Thoracic aorta (tissue), 2 donors: ENCODE results near the gene TRPV5. TPM values are rescaled to one million over a fixed set of nuclear protein-coding genes. Genes with fewer than 3 reads are reported as not detected.

Experiments used
- ATAC-seq: fragments of 150-250 bp; one replicate; pipeline ENCODE4 v1.8.0; 2017; ENCODE audit warnings: low read depth; ENCODE audit not compliant: insufficient number of reproducible peaks, low FRiP score
- DNase-seq: peaks from one replicate; pipeline ENCODE4 v3.0.0-alpha.2; 2020; ENCODE audit warnings: low spot score
- H3K27ac ChIP-seq, 2 donors: fragments of 200-600 bp; sonication (generic); 1 replicate in 1 of 2; 2 replicates in 1 of 2; pipeline ENCODE4 v1.5.1; 2016; ENCODE audit warnings: mild to moderate bottlenecking in 2 of 2, moderate library complexity in 2 of 2
- H3K27me3 ChIP-seq: fragments of 200-600 bp; sonication (generic); replicated peaks from 2 replicates; pipeline ENCODE4 v1.6.0; 2016; ENCODE audit warnings: mild to moderate bottlenecking; ENCODE audit not compliant: insufficient read depth
- H3K36me3 ChIP-seq: fragments of 200-600 bp; sonication (generic); one replicate; pipeline ENCODE4 v1.5.1; 2016
- H3K4me1 ChIP-seq, 2 donors: fragments of 200-600 bp; sonication (generic); 1 replicate in 1 of 2; 2 replicates in 1 of 2; pipeline versions ENCODE4 v1.5.1 to v1.6.0; 2016; ENCODE audit warnings: low read depth in 2 of 2, mild to moderate bottlenecking in 1 of 2; ENCODE audit not compliant: control insufficient read depth in 1 of 2
- H3K4me3 ChIP-seq: fragments of 200-600 bp; sonication (generic); 2 replicates; pipeline ENCODE4 v1.5.1; 2016; ENCODE audit warnings: mild to moderate bottlenecking
- H3K9me3 ChIP-seq: fragments of 200-600 bp; sonication (generic); 2 replicates; pipeline ENCODE4 v1.5.1; 2016
- total RNA-seq, 2 donors: library from RNA; depleted of rRNA; stranded (reverse); fragments of >200 nt; gene quantifications; one replicate each; pipeline versions ENCODE4 v1.1.0 to v1.2.3, GENCODE V29; 2016
- TF ChIP-seq, protein P1 (sequence below): fragments of 200-600 bp; sonication (generic); IDR thresholded peaks from one replicate; pipeline ENCODE4 v1.5.1; 2019; ENCODE audit warnings: antibody characterized with exemption

The TRPV5 gene
- total RNA-seq, 2 donors from 2014 or later = not detected

DNA sequence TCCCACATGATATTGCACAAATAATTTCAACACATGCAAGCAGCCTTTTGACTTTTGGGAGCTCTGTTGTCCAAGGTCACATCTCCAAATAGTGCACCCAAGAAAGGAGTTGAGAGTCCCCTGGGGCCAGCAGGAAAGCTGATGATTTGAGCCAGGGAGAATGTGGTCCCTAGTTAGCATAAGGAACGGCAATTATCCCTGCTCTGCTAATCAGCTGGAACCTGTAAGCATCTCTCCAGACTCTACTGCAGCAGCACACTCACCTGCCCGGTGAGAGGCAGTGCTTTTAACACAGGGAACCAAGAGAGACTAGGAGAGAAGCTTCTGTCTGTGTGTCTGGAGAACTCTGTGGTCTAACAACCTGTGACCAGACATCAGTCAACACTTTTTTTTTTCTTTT, 17.0 kb downstream of the TRPV5 start:
- no peak overlapping the region for H3K27ac ChIP-seq
- no peaks in the 10 kb centered on the region for H3K4me1 ChIP-seq
- H3K27me3 ChIP-seq = no peaks in the 10 kb centered on the region
- ATAC-seq (no peak), DNase-seq (no peak)
- H3K36me3 ChIP-seq = no peaks in the 10 kb centered on the region
- TF ChIP-seq, protein P1, sequence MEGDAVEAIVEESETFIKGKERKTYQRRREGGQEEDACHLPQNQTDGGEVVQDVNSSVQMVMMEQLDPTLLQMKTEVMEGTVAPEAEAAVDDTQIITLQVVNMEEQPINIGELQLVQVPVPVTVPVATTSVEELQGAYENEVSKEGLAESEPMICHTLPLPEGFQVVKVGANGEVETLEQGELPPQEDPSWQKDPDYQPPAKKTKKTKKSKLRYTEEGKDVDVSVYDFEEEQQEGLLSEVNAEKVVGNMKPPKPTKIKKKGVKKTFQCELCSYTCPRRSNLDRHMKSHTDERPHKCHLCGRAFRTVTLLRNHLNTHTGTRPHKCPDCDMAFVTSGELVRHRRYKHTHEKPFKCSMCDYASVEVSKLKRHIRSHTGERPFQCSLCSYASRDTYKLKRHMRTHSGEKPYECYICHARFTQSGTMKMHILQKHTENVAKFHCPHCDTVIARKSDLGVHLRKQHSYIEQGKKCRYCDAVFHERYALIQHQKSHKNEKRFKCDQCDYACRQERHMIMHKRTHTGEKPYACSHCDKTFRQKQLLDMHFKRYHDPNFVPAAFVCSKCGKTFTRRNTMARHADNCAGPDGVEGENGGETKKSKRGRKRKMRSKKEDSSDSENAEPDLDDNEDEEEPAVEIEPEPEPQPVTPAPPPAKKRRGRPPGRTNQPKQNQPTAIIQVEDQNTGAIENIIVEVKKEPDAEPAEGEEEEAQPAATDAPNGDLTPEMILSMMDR = no peak
- no peaks in the 10 kb centered on the region for H3K9me3 ChIP-seq
- H3K4me3 ChIP-seq = no peak overlapping the region

DNA sequence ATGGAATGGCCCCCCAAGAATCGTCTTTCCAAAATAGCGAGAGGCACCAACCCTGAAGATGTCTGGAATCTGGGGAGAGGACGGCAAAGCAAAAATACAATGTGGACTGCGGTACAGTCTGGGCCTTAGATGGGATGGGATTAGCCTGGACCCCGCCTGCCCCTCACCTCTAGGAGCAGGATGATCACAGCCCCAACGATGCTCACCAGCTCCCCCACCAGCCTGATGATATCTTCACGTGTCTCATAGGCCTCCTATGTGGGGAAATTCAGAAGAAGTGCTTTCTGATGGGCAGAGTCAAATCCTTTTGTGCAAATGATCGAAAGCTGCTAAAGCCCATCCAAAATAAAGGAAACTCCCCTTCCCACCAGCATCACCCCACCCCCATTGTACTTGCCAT, 18.2 kb downstream of the TRPV5 start:
- H3K27me3 ChIP-seq = no peaks in the 10 kb centered on the region
- no peaks in the 10 kb centered on the region for H3K4me1 ChIP-seq
- ATAC-seq = no peak
- TF ChIP-seq, protein P1 = no peak
- no peaks in the 10 kb centered on the region for H3K9me3 ChIP-seq
- H3K36me3 ChIP-seq = no peaks in the 10 kb centered on the region
- no peak overlapping the region for H3K4me3 ChIP-seq
- DNase-seq = no peak
- H3K27ac ChIP-seq = no peak overlapping the region

DNA sequence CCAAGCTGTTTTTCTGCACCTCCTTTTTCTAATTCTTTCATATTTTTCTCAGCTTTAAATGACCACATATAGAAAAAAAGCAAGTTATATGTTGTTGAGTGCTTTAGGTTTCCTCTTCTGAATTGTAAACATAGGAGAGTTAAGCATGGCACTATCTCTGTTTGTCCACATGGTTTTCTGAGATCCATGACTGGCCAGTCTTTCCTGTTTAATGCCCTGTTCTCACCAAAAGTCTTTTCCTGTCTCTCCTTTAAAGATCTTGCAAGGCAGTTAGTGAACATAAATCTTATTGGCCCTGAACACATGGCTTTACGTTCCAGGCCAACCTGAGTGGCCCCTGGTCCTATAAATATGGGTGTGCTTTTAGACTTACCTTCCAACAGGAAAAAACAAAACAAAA, 19.4 kb downstream of the TRPV5 start:
- Histone ChIP-seq H3K9me3 (no peaks in the 10 kb centered on the region), H3K27ac (no peak overlapping the region), H3K4me3 (no peak overlapping the region), H3K36me3 (no peaks in the 10 kb centered on the region), H3K4me1 (no peaks in the 10 kb centered on the region), H3K27me3 (no peaks in the 10 kb centered on the region)
- DNase-seq = no peak
- TF ChIP-seq, protein P1 = no peak
- no peak for ATAC-seq

DNA sequence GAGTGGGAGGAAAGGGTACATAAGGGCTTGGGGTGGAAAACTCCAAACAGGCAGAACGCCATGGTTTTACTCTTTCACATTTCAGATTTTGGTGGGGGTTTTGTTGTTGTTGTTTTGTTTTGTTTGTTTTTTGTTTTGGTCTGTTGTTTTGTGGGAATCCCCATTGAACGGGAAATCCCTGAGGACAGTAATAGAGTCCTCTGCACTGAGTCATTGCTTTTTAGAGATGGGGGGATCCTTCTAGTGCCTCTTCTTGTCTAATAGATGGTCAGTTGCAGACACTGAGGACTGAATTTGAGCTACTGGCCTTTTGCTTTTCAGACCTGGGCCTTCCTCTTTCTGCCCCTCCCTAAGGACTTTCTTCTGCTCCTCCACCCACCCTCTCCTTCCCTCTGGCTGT, 20.0 kb downstream of the TRPV5 start:
- no peak overlapping the region for H3K27ac ChIP-seq
- ATAC-seq (no peak), DNase-seq (no peak)
- H3K4me3 ChIP-seq = no peak overlapping the region
- H3K36me3 ChIP-seq = no peaks in the 10 kb centered on the region
- no peaks in the 10 kb centered on the region for H3K4me1 ChIP-seq
- H3K9me3 ChIP-seq = no peaks in the 10 kb centered on the region
- no peaks in the 10 kb centered on the region for H3K27me3 ChIP-seq
- TF ChIP-seq, protein P1 = no peak

DNA sequence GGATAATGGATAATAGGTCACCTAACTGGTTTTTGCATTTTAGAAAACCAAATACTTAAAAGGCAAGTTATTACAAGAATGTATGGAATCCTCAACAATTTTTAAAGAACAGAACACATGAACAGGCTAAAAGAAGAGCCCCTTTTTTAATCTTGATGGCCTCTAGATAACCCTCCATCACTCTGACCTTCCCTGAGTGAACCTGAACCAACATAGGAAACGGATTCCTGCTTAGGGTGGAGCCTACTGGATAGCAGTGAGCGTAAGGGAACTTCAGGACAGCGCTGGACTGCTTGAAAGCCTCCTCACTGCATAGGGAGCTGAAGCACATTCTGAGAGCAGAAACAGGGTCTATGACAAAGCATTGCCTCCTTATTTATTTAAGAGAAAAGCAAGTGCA, 20.5 kb downstream of the TRPV5 start:
- no peaks in the 10 kb centered on the region for H3K9me3 ChIP-seq
- TF ChIP-seq, protein P1 = no peak
- no peak overlapping the region for H3K27ac ChIP-seq
- H3K36me3 ChIP-seq = no peaks in the 10 kb centered on the region
- no peak for DNase-seq
- no peak overlapping the region for H3K4me3 ChIP-seq
- ATAC-seq = no peak
- no peaks in the 10 kb centered on the region for H3K4me1 ChIP-seq
- H3K27me3 ChIP-seq = no peaks in the 10 kb centered on the region
